Body of pancreas (tissue), 4 donors: ENCODE data around the gene AUNIP. TPM values are rescaled to one million over a fixed set of nuclear protein-coding genes. Genes with fewer than 3 reads are reported as not detected.

ENCODE experiments used
- ATAC-seq: fragments of 150-250 bp; one replicate; pipeline ENCODE4 v1.9.1; 2016
- DNase-seq, 4 donors: peaks; one replicate each; pipeline ENCODE4 v3.0.0-alpha.2; 2019
- H3K27ac ChIP-seq, 4 donors: fragments of 200-600 bp; sonication (generic); 1 replicate in 3 of 4; 2 replicates in 1 of 4; pipeline versions ENCODE4 v1.5.1 to v1.6.1; 2016 to 2019; ENCODE audit warnings: mild to moderate bottlenecking in 1 of 4, mixed read lengths in 1 of 4, moderate library complexity in 1 of 4
- H3K27me3 ChIP-seq, 2 donors: fragments of 200-600 bp; sonication (generic); one replicate each; pipeline ENCODE4 v1.6.0; 2016; ENCODE audit warnings: mild to moderate bottlenecking in 1 of 2
- H3K36me3 ChIP-seq, 2 donors: fragments of 200-600 bp; sonication (generic); replicated peaks in 1 of 2; 2 replicates each; pipeline ENCODE4 v1.5.1; 2016; ENCODE audit warnings: low read depth in 2 of 2; ENCODE audit not compliant: insufficient read depth in 1 of 2
- H3K4me1 ChIP-seq: fragments of 200-600 bp; sonication (generic); one replicate; pipeline ENCODE4 v1.6.0; 2016
- H3K4me3 ChIP-seq, 2 donors: fragments of 200-600 bp; sonication (generic); 1 replicate in 1 of 2; 2 replicates in 1 of 2; pipeline ENCODE4 v1.5.1; 2016 to 2019
- H3K9me3 ChIP-seq, 3 donors: fragments of 200-600 bp; sonication (generic); 1 replicate in 2 of 3; 2 replicates in 1 of 3; pipeline ENCODE4 v1.5.1; 2016
- CTCF ChIP-seq, 7 experiments: fragments of 450-650 bp in 4 of 7; fragments of 200-600 bp in 3 of 7; sonication (generic) in 3 of 7; IDR thresholded peaks; one replicate each; pipeline ENCODE4 v1.5.1; 2016 to 2019; ENCODE audit warnings: antibody characterized with exemption in 7 of 7
- POLR2A ChIP-seq, 3 donors: fragments of 450-650 bp; IDR thresholded peaks; one replicate each; pipeline ENCODE4 v1.6.1; 2016; ENCODE audit warnings: antibody characterized with exemption in 3 of 3, mild to moderate bottlenecking in 2 of 3
- WGBS, 2 donors: methylation state at CpG; one replicate each; pipeline ENCODE4 v1.1.5; 2017; 5-methylcytosine and 5-hydroxymethylcytosine counted together
- intact Hi-C: fragments of 100-400 bp; cut with DNase I; formaldehyde crosslinking; loops from one replicate; pipeline ENCODE4 v1.15.1; 2023
- total RNA-seq, 2 donors: library from RNA; depleted of rRNA; stranded (reverse); fragments of >200 nt; gene quantifications; one replicate each; pipeline ENCODE4 v1.1.0, GENCODE V29; 2016

The AUNIP gene
- total RNA-seq, 2 donors from 2014 or later, result not detected

- no peak for TF ChIP-seq CTCF (IDR thresholded peaks at IDR 0.05)
- TF ChIP-seq POLR2A (IDR thresholded peaks at IDR 0.05), result no peak
- Histone ChIP-seq H3K9me3 (no peaks in the 10 kb centered on the region), H3K27me3 (no peaks in the 10 kb centered on the region), H3K4me1 (peaks cover 44% of the 10 kb centered on the region), H3K36me3 (no peaks in the 10 kb centered on the region), H3K27ac (no peak overlapping the region), H3K4me3 (no peak overlapping the region)
- ATAC-seq (no peak), DNase-seq (no peak)
- intact Hi-C loops, result no loop called here
- 90 to 95% methylated on average over 3 of the region's 3 CpGs for WGBS, 2 donors
These were observed 5.2 kb upstream of the AUNIP start for GRCh38 chr1:25864434-25864833.

GRCh38 chr1:25863486-25864262 is 4.4 kb upstream of the AUNIP start:
- Histone ChIP-seq H3K9me3 (no peaks in the 10 kb centered on the region), H3K4me1 (peaks cover 42% of the 10 kb centered on the region), H3K27me3 (no peaks in the 10 kb centered on the region), H3K4me3 (no peak overlapping the region), H3K36me3 (no peaks in the 10 kb centered on the region), H3K27ac (no peak overlapping the region)
- 91 to 96% methylated on average over 19 to 23 of the region's 25 CpGs for WGBS, 2 donors
- DNase-seq (peak in 1 of 4 donors; percentile 49), ATAC-seq (no peak)
- TF ChIP-seq CTCF (IDR thresholded peaks at IDR 0.05) (peak in 1 of 7 experiments; percentile 20), POLR2A (IDR thresholded peaks at IDR 0.05) (no peak)
- intact Hi-C loops, result no loop called here

DNA sequence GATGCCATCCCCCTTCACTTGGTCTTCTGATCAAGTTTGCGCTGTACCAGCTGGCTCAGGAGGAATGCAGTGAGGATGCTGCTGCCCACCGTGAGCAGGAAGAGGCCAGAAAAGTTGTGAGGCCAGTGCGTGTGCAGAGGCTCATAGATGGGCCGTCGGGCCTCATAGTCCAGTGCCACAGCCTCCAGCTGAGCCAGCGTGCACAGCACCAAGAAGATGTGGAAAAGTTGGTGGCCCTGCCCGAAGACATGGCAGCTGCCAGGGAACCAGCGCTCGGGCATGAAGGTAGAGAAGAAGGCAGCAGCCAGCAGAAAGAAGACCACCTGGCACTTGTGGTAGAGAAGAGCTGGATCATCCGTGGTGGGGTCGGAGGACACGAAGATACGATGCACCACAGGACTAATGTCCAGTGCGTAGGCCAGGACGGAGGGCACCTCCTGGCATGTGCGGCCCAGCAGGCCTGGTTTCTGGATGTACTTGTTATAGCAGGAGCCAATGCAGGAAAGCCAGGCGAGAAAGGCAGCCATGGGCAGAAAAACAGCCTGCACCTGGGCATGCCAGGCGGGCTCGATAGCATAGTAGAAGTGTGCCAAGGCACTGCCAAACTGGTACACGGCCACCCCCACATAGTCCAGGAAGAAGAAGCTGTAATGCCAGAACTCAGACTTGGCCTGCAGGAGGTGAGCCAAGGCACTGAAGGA is 3.7 kb upstream of the AUNIP start:
- Histone ChIP-seq H3K4me3 (no peak overlapping the region), H3K4me1 (peaks cover 36% of the 10 kb centered on the region), H3K36me3 (no peaks in the 10 kb centered on the region), H3K9me3 (no peaks in the 10 kb centered on the region), H3K27ac (no peak overlapping the region), H3K27me3 (no peaks in the 10 kb centered on the region)
- intact Hi-C loops, result no loop called here
- TF ChIP-seq POLR2A (IDR thresholded peaks at IDR 0.05), result no peak
- no peak for TF ChIP-seq CTCF (IDR thresholded peaks at IDR 0.05)
- DNase-seq (peak in 1 of 4 donors; percentile 60), ATAC-seq (no peak)
- WGBS, 2 donors, result 84 to 89% methylated on average over 18 to 20 of the region's 20 CpGs

DNA sequence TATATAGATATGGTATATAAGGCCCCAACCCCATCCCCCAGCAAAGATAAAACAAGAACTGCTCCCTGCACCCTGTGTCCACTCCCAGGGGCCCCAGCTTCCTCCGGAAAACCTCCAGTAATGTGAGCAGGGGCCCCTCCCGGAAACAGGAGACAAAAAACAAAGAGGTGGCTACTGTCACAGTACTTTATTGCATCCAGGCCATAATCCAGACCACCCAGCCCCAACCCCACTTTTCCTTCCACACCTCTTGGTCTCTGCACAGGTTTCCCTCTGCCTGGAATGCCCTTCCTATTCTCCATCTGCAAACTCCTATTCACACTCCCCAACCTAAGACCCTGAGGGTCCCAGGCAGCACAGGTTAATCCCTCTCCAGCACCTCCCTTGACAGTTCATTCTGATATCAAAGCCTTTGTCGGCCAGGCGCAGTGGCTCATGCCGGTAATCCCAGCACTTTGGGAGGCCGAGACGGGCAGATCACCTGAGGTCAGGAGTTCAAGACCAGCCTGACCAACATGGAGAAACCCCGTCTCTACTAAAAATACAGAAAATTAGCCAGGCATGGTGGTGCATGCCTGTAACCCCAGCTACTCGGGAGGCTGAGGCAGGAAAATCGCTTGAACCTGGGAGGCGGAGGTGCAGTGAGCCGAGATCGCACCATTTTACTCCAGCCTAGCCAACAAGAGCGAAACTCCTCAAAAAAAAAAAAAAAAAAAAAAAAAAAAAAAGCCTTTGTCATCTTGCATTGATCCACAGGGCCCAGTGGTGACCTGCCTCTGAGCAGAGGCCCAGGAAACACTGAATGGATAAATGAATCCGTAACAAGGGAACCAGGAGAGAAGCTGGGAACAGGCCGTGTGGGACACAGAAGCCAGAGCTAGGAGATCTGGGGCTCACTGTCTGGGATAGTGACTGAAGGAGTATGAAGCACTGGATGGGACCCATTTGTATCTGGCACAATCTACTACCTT is 2.3 kb upstream of the AUNIP start:
- no peaks in the 10 kb centered on the region for H3K9me3 ChIP-seq
- H3K36me3 ChIP-seq, result no peaks in the 10 kb centered on the region
- TF ChIP-seq POLR2A (IDR thresholded peaks at IDR 0.05), result no peak
- no peak for TF ChIP-seq CTCF (IDR thresholded peaks at IDR 0.05)
- peak overlapping the region in 1 of 4 donors; percentile 21 for H3K27ac ChIP-seq
- peaks cover 22% of the 10 kb centered on the region for H3K4me1 ChIP-seq
- H3K27me3 ChIP-seq, result no peaks in the 10 kb centered on the region
- intact Hi-C loops, result no loop called here
- H3K4me3 ChIP-seq, result no peak overlapping the region
- ATAC-seq (no peak), DNase-seq (no peak)
- WGBS, 2 donors, result 67 to 82% methylated on average over 11 to 16 of the region's 16 CpGs
